Neural crest cell (in vitro differentiated cells): ENCODE results near the gene NEK11. TPM values are rescaled to one million over a fixed set of nuclear protein-coding genes. Genes with fewer than 3 reads are reported as not detected.

Experiments
- DNase-seq: peaks from one replicate; pipeline ENCODE4 v3.0.0; 2021; ENCODE audit warnings: low read depth, mixed read lengths, low spot score
- H3K27ac Mint-ChIP-seq: one replicate; pipeline ENCODE4 v1.8.0; 2021; ENCODE audit warnings: mild to moderate bottlenecking, mixed read lengths; ENCODE audit not compliant: unreplicated experiment
- H3K27me3 Mint-ChIP-seq: 2 replicates; pipeline ENCODE4 v1.8.0; 2021; ENCODE audit warnings: low read depth, mild to moderate bottlenecking, mixed read lengths
- H3K36me3 Mint-ChIP-seq: 2 replicates; pipeline ENCODE4 v1.8.0; 2021; ENCODE audit warnings: low read depth, mild to moderate bottlenecking, mixed read lengths
- H3K4me1 Mint-ChIP-seq: 2 replicates; pipeline ENCODE4 v1.8.0; 2021; ENCODE audit warnings: mixed read lengths
- H3K4me3 Mint-ChIP-seq: one replicate; pipeline ENCODE4 v1.8.0; 2021; ENCODE audit warnings: mild to moderate bottlenecking, mixed read lengths
- H3K9me3 Mint-ChIP-seq: 2 replicates; pipeline ENCODE4 v1.8.0; 2021; ENCODE audit warnings: mixed read lengths
- CTCF ChIP-seq: fragments of 200-600 bp; sonication (generic); conservative IDR thresholded peaks from 2 replicates; pipeline ENCODE4 v1.5.0; 2021; ENCODE audit warnings: antibody characterized with exemption, mild to moderate bottlenecking
- total RNA-seq: library from RNA; stranded (reverse); gene quantifications from 2 replicates; pipeline ENCODE4 v1.2.1, GENCODE V29; 2021

The NEK11 gene
- total RNA-seq, 1 donor from 2014 or later = 4.9 TPM

- no peak for DNase-seq
- Mint-ChIP-seq H3K4me1 (peaks cover 4% of the 10 kb centered on the region), H3K9me3 (no peaks in the 10 kb centered on the region), H3K4me3 (no peak overlapping the region), H3K27ac (no peak overlapping the region), H3K27me3 (no peaks in the 10 kb centered on the region), H3K36me3 (peaks cover 13% of the 10 kb centered on the region)
- no peak for TF ChIP-seq CTCF
These were observed 18.4 kb upstream of the NEK11 start for GRCh38 chr3:131008326-131008725.

- Mint-ChIP-seq H3K4me1 (peaks cover 4% of the 10 kb centered on the region), H3K27me3 (no peaks in the 10 kb centered on the region), H3K4me3 (no peak overlapping the region), H3K27ac (no peak overlapping the region), H3K9me3 (no peaks in the 10 kb centered on the region), H3K36me3 (peaks cover 11% of the 10 kb centered on the region)
- no peak for DNase-seq
- no peak for TF ChIP-seq CTCF
These were observed 17.0 kb upstream of the NEK11 start for GRCh38 chr3:131009698-131010097.

GRCh38 chr3:131018970-131019369 is 7.7 kb upstream of the NEK11 start:
- peaks cover 26% of the 10 kb centered on the region for H3K4me1 Mint-ChIP-seq
- TF ChIP-seq CTCF = no peak
- no peak overlapping the region for H3K4me3 Mint-ChIP-seq
- no peaks in the 10 kb centered on the region for H3K9me3 Mint-ChIP-seq
- no peak for DNase-seq
- H3K36me3 Mint-ChIP-seq = peaks cover 8% of the 10 kb centered on the region
- H3K27ac Mint-ChIP-seq = no peak overlapping the region
- no peaks in the 10 kb centered on the region for H3K27me3 Mint-ChIP-seq

- DNase-seq = no peak
- H3K36me3 Mint-ChIP-seq = peaks cover 19% of the 10 kb centered on the region
- no peaks in the 10 kb centered on the region for H3K27me3 Mint-ChIP-seq
- no peak overlapping the region for H3K4me3 Mint-ChIP-seq
- H3K9me3 Mint-ChIP-seq = peaks cover 3% of the 10 kb centered on the region
- peaks cover 36% of the 10 kb centered on the region for H3K4me1 Mint-ChIP-seq
- TF ChIP-seq CTCF = no peak
- H3K27ac Mint-ChIP-seq = no peak overlapping the region
These were observed 6.5 kb upstream of the NEK11 start for GRCh38 chr3:131020122-131020693.

GRCh38 chr3:131025539-131025938 is 1.1 kb upstream of the NEK11 start:
- H3K4me3 Mint-ChIP-seq = peak overlapping the region; percentile 94
- DNase-seq = no peak
- peaks cover 3% of the 10 kb centered on the region for H3K9me3 Mint-ChIP-seq
- H3K27ac Mint-ChIP-seq = no peak overlapping the region
- H3K4me1 Mint-ChIP-seq = peaks cover 44% of the 10 kb centered on the region
- peaks cover 23% of the 10 kb centered on the region for H3K36me3 Mint-ChIP-seq
- H3K27me3 Mint-ChIP-seq = no peaks in the 10 kb centered on the region
- no peak for TF ChIP-seq CTCF
